NCI-H1436 treated with DMSO at 0.1 percent for 48 hours (cell line): Measurements from ENCODE around the gene NCOA6.
"Not testable (repeated sequence)": the region's sequence is repeated elsewhere in the genome, so short reads cannot be mapped to it uniquely, and the experiment has no call there.

Experiments
- DNase-seq: peaks from one replicate; lab custom pipeline; 2025; lab: John Stamatoyannopoulos, UW

Gene NCOA6

DNA sequence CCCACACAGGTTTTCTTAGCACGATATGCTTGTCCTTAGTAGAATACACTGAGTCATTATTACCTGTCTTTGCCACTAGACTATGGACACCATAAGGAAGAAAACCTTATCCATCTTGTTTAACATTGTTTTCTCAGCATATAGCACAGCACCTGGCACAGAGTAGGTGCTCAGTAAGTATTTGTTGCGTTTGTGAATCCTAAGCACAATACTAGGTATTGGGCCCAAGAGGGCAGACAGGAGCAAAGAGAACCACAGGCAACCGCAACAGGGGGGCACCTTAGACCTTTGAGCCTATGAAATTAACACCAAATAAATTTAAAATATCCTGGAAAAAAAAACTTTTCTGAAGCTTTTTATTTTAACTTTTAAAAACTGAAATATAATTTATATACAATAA is 3.7 kb upstream of the NCOA6 start:
- no peak for DNase-seq

DNA sequence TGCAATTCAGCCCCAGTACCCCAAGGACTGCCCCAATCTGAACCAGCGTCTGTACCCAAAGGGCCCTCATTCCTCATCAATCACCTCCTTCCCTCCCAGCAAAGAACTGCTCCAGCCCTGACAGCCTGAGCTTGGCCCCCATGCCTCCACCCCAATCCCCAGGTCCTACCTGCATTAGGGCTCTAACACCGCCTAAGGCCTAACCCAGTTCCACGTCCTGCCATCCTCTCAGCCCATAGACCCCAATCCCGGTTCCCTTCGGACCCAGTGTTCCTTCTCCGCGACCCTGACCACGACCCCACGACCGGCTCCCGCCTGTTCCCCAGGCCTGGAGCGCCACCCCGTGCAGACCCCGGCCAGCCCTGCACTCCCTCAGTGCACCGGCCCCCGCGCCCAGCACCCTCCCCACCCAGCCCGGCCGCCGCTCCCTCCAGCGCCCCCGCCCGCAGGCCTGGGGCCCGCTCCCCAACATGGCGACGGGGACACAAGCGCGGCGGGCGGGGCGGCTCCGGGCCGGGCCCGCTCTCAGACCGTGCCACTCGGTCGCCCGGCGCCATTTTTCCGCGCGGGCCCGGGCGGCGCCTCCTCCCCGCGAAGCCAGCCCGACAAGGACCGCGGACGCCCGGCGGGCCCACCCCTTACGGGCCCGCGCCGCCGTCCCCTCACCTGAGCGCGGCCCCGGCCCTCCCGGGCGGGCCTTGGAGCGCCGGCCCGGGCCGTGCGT is 483 bp downstream of the NCOA6 start:
- DNase-seq, result no peak

DNA sequence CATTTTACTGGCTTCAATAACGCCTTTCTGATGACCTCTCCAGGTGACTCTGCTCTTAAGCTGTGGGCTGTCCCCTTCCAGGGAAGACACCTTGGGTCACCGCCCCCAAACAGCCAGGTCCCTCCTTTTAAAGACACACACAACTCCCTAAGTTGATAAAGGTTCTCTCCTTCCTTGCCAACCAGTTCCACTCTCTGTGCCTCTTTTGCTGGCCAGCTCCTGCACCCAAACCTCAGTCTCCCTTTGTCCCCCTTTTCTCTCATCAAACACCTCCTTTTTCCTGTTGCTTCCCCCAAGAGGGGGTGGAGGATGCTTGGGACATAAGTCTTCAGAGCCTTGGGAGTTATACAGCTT is 1.0 kb downstream of the NCOA6 start:
- peak; percentile 2 for DNase-seq

DNA sequence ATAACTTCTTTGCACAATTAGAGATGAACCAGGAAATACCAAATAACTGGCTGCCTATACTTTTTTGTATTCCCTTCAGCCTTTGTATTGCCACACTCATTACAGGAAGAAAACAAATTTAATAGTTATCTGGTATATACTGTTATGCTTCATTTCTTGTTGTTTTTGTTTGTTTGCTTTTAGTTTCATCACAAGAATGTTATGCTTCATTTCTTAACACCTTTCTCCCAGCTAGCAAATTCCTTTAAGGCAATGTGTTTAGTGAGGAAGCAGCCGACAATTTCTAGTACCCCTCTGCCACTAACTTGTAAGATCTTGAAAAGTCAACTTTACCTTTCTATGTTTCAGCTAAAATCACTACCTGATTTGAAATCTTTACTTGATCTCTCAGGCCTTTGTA is 1.4 kb downstream of the NCOA6 start:
- DNase-seq, result no peak

DNA sequence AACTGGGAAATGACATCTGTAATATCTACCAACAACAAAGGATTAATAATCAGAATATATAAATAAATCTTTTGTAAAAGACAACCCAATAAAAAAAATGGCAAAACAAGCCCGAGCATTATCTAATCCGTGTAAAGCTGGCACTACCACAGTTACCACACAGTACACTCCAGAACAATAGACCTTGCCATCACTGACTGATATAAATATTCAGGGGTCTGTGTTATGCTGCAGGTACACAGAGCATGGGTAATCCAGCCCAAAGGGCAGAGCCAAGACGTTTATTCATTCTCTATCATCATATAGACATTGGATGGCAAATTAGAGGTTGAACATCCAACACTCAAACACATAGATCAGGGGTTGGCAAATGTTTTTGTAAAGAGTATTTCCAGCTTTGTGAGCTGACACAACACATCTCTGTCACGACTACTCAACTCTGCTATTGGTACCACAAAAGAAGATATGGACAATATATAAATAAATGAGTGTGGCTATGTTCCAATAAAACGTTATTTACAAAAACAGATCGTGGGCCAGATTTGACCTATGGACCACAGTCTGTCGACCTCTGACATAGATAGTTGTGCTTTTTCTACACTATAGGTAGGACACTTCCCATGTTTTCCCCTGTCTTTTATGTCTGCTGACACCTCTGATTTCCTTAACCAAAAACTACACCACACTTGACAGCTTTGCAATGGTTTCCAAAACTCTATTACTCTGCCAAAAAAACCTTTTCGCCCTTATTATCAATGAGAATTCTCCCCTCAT is 4.5 kb downstream of the NCOA6 start:
- DNase-seq, result no peak

DNA sequence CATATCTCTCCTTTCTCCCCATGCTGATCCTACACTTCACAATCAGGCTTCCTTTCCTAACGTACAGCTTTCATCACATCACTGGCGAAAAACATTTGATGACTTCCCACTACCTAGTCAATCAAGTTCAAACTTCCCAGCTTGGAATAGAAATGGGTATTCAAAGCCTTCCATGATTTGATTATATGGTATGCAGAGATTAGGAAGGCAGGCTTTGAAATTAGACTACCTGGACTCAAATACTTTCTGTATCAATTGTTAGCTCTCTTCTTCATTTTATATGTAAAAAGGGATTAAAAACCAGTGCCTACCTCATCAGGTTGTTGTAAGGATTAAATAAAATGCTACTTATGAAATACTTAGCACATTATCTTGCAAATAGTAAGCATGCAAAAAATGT is 7.7 kb downstream of the NCOA6 start:
- no peak for DNase-seq

DNA sequence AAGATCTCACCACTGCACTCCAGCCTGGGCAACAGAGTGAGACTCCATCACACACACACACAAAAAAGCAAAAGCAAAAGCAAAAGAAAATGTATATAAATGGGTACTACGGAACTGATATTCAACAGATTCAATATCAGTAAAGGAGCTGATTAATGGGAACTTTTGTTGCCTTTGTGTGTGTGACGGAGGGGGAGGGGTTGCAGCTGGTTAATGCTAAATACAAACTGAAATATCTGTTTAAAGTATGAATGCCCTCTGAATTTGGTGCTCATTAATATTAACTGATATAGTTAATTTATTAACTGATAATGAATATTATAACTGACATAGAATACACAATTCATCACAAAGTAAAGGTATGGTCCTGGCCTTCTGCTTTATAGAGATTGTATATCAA is 8.4 kb downstream of the NCOA6 start:
- no peak for DNase-seq

DNA sequence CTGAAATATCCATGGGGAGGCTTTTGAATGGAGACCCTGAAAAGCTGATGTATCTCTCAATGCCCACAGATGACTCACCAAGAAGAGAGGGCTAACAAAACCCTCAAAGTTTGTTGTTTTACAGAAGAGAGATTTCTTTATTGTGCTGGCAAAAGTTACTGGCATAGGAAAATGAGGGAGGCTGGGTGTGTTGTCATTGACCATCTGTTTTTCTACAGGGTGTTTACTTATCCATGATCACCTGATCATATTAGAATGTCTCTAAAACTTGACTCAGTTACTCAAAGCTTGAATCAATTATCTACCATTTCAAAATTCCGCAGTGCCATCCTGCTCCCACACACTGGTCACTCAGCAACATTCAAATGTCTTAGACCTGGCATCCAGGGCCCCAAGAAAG is 9.8 kb downstream of the NCOA6 start:
- no peak for DNase-seq

DNA sequence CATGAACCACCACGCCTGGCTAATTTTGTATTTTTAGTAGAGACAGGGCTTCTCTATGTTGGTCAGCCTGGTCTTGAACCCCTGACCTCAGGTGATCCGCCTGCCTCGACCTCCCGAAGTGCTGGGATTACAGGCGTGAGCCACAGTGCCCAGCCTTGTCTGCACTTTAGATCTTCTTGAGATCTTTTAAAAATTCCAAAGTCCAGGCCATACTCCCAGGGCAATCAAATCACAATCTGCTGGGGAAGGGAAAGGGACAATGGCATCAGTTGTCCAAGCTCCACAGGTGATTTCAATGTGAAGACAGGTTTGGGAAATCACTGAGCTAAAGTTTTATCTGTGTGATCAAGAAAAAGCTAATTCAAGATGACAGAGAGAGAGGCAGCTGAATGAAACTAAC is 16.9 kb downstream of the NCOA6 start:
- no peak for DNase-seq

DNA sequence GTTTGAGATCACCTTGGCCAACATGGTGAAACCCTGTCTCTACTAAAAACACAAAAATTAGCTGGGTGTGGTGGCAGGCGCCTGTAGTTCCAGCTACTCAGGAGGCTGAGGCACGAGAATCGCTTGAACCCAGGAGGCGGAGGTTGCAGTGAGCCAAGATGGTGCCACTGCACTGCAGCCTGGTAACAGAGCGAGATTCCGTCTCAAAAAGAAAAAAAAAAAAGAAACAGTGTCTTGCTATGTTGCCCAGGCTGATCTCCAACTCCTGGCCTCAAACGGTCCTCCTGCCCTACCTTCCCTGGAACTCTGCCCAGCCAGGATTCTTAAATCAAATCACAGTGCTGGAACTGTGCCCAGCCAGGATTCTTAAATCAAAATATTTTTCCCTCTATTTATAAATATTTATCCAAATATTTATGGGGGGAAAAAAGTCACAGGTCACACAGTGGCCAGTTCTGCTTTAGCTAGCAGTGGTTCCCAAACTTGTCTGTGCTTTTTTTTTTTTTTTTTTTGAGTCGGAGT is 17.4 kb downstream of the NCOA6 start:
- not testable (repeated sequence) for DNase-seq

DNA sequence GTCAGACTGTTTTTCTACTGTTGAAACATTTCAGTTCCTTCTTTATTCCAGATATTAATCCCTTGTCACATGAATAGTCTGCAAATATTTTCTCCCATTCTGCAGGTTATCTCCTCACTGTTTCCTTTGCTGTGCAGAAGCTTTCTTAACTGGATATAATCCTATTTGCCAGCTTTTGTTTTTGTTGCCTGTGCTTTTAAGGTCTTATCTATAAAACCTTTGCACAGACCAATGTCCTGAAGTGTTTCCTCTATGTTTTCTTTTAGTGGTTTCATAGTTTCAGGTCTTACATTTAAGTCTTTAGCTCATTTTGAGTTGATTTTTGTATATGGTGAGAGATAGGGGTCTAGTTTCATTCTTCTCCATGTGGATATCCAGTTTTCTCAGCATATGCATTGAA is 19.2 kb downstream of the NCOA6 start:
- no peak for DNase-seq

DNA sequence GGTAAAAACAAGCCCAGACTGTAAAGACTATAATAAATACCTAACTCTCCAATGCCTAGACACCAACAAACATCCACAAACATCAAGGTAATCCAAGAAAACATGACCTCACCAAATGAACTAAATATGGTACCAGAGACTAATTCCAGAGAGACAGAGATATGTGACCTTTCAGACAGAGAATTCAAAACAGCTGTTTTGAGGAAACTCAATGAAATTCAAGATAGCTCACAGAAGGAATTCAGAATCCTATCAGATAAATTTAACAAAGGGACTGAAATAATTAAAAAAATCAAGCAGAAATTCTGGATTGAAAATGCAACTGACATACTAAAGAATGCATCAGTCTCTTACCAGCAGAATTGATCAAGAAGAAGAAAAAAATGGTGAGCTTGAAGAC is 26.6 kb downstream of the NCOA6 start:
- no peak for DNase-seq

DNA sequence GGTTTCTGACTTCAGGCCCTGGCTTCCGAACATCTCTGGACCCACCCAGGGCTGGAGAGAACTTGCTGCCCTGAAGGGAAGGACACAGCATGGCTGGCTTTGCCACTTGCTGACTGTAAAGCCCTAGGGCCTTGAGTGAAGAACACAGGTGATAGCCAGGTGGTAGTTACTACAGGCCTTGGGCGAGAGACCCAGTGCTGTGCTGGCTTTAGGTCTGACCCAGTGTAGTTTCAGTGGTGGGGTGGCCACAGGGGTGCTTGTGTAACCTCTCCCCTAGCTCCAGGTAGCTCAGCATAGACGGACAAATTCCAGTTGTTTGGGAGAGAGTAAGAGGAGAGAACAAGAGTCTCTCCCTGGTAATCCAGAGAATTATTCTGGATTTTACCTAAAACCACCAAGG is 27.1 kb downstream of the NCOA6 start:
- no peak for DNase-seq

DNA sequence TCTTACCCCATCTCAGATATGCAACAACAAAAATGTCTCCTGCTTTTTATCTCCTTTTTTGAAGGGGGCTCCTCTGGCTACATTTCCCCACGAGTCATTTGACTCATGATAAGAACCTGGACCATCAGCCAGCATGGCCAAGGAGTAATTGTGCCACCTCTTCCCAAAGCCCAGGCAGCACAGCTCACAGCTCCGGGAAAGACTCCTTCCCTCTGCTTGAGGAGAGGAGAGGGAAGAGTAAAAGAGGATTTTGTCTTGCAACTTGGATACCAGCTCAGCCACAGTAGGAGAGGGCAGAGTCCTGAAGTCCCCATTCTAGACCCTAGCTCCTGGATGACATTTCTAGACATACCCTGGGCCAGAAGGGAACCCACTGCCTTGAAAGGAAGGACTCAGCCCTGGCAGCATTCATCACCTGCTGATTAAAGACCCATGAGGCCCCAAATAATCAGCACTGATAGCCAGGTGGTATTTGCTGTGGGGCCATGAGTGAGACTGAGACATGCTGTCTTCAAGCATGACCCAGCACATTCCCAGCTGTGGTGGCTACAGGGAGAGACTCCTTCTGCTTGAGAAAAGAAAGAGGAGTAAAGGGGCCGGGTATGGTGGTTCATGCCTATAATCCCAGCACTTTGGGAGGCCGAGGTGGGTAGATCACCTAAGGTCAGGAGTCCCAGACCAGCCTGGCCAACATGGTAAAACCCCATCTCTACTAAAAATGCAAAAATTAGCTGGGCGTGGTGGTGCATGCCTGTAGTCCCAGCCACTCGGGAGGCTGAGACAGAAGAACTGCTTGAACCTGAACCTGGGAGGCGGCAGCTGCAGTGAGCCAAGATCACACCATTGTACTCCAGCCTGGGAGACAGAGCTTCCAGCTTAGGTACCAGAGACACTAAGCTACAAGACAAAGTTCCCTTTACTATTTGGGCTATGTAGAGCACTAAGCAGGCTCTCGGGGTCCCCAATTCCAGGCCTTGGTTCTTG is 28.1 kb downstream of the NCOA6 start:
- no peak for DNase-seq

DNA sequence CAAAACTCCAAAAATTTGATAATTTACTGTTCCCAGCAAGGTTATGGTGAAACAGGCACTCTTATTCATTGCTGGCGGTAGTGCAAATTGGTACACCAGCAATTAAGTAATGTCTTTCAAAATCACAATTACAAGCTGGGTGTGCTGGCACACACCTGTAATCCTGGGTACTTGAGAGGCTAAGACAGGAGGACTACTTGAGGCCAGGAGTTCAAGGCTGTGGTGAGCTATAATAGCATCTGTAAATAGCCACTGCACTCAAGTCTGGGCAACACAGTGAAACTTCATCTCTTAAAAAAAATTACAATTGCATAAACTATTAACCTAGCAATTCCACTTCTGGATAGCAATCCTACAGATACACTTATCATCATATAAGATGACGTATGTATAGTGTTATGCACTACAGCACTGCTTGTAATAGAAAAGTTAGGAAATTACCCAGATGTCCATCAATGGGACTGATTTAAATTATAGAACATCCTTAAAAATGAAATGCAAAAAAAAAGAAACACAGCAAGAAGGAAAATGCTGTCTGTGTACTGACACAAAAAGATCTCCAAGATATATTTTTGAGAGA is 31.4 kb downstream of the NCOA6 start:
- DNase-seq, result no peak

DNA sequence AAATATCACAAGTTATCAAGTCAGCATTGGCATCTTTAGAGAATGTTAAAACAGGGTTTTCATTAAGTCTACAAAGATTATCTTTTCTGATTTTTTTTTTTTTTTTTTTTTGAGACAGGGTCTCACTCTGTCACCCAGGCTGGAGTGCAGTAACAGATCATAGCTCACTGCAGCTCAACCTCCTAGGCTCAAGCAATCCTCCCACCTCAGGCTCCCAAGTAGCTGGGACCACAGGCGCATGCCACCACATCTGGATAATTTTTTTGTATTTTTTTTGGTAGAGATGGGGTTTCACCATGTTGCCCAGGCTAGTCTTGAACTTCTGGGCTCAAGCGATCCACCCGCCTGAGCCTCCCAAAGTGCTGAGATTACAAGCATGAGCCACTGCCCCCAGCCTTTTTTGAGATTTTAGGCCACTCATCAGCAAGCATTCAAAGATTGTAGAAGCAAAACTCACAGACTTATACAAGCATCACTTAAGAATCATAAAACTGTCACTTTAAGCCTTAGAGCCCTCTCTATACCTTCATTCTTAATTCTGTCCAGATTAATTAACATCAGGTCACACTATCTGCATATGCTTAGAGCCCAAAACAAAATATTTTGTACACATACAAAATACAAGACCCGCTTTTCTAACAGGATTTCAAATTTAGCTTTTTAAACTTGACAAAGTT is 32.6 kb downstream of the NCOA6 start:
- DNase-seq, result no peak

DNA sequence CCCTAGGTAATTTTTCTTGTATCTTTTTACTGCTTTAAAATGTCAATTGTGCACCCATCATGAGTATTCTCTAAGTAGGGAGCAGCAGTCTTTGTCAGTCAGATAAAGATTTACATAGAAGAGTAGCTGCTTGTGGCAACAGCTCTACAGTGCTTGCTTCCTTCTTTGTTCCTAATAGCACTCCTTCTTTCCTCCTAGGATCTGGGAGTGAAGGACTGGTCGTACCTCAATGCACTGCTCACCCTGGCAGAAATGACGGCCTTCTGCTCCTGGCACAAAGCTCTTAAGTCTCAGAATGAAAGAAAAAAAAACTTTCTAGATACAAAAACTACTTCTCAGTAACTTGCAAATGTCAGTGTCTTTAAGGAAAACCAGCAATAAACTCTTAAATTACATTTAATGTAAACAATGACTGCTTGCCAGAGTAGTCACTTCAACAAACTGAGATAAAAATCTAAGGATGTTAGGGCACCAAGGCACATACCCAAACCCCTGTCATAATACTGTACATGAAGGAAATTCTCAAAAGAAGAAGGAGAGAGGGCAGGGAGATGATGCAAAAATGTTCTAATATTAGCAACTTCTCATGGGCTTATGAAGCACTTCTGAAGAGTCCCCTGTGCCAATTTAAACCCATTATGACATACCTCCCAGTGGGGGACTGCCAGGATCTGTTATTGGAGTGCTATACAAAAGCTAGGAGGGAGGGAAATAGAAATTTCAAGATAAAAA is 34.0 kb downstream of the NCOA6 start:
- no peak for DNase-seq

DNA sequence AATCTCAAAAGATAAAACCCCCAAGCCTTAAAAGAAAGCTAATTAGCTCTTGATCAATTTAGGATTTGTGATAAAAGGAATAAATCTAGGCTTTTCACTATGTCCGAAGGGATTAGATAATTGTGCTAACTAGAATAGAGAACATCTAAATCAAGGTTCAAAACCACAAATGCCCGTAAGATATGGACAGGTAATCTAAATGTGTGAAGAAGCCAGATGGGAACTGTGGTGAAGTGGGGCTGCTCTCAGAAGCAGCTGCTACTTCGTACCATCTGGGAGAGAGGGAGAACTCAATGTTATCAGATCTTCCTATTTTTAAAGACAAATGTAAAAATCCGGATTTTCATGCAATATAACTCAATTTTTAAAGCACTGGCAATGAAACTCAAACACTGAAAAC is 44.2 kb downstream of the NCOA6 start:
- no peak for DNase-seq

DNA sequence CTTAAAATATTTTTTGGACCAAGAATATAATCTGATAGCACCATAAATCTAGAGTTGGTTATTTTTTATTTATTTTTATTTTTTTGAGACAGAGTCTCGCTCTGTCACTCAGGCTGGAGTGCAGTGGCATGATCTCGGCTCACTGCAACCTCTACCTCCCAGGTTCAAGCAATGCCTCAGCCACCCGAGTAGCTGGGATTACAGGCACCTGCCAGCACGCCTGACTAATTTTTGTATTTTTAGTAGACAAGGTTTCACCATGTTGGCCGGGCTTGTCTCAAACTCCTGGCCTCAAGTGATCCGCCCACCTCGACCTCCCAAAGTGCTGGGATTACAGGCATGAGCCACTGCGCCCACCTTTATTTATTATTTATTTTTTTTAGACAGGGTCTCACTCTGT is 45.2 kb downstream of the NCOA6 start:
- DNase-seq, result not testable (repeated sequence)

DNA sequence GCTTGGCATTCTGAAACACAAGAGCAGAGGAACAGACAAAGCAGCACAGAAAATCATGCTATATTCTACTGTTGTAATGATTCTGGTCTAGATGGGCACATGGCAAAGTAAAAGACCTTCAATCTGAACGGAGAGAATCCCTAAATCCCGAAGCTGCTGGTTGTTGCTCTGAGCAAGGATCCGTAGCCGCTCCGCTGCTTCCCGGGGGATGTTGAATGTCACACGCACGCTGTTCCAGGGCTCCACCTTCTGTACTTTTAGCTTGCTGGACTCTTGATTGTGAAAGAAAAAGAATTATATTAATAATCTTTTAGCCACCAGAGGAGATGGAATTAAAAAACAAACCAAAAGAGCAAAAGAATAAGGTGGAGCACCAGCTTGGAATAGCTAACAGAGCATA is 49.3 kb downstream of the NCOA6 start:
- DNase-seq, result no peak

DNA sequence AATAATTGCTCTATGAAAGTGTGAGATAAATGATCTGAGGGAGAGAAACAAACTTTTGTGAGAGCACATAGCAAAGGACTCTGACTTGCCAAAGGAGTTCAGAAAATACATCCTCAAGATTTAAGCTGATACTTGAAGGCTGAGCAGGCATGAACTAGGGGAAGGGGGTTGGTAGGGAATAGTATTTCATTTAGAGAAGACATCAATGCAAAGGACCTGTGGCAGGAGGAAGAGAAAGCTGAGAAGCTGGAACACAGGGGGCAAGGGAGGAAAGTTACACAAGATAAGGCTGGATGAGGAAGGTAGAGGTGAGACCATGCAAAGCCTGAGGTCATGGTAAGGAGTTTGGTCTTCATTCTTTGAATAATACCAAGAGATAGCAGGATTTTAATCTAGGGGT is 50.6 kb downstream of the NCOA6 start:
- DNase-seq, result no peak
